Measurements from ENCODE around the gene IQGAP2.

IQGAP2 gene

GRCh38 chr5:76482984-76483383 lies 79.9 kb downstream of the IQGAP2 start:
- no peak for DNase-seq

GRCh38 chr5:76483433-76483832 lies 80.3 kb downstream of the IQGAP2 start:
- DNase-seq = no peak

GRCh38 chr5:76483881-76484280 lies 80.8 kb downstream of the IQGAP2 start:
- DNase-seq = no peak

GRCh38 chr5:76485511-76485910 lies 82.4 kb downstream of the IQGAP2 start:
- DNase-seq = no peak

- DNase-seq = no peak
Observed at GRCh38 chr5:76487386-76487785, 84.3 kb downstream of the IQGAP2 start.

GRCh38 chr5:76487821-76488220 lies 84.7 kb downstream of the IQGAP2 start:
- DNase-seq = no peak

- DNase-seq = no peak
Observed at GRCh38 chr5:76488969-76489368, 85.9 kb downstream of the IQGAP2 start.

GRCh38 chr5:76489877-76490688 lies 87.0 kb downstream of the IQGAP2 start:
- no peak for DNase-seq

GRCh38 chr5:76490960-76491359 lies 87.9 kb downstream of the IQGAP2 start:
- DNase-seq = no peak

- no peak for DNase-seq
Observed at GRCh38 chr5:76492819-76493189, 89.7 kb downstream of the IQGAP2 start.

- no peak for DNase-seq
Observed at GRCh38 chr5:76493190-76493837, 90.2 kb downstream of the IQGAP2 start.

- DNase-seq = no peak
Observed at GRCh38 chr5:76494201-76494600, 91.1 kb downstream of the IQGAP2 start.

GRCh38 chr5:76495870-76496269 lies 92.8 kb downstream of the IQGAP2 start:
- no peak for DNase-seq

- no peak for DNase-seq
Observed at GRCh38 chr5:76497065-76497460, 94.0 kb downstream of the IQGAP2 start.

- DNase-seq = peak; percentile 8 to 20
Observed at GRCh38 chr5:76497986-76498717, 95.1 kb downstream of the IQGAP2 start.

- no peak for DNase-seq
Observed at GRCh38 chr5:76499507-76500161, 96.5 kb downstream of the IQGAP2 start.

- no peak for DNase-seq
Observed at GRCh38 chr5:76500633-76501393, 97.7 kb downstream of the IQGAP2 start.

GRCh38 chr5:76503929-76504328 lies 100.8 kb downstream of the IQGAP2 start:
- no peak for DNase-seq

GRCh38 chr5:76504901-76505564 lies 101.9 kb downstream of the IQGAP2 start:
- no peak for DNase-seq

- no peak for DNase-seq
Observed at GRCh38 chr5:76513476-76513875, 110.4 kb downstream of the IQGAP2 start.

GRCh38 chr5:76514292-76514691 lies 111.2 kb downstream of the IQGAP2 start:
- no peak for DNase-seq

GRCh38 chr5:76514713-76515112 lies 111.6 kb downstream of the IQGAP2 start:
- no peak for DNase-seq

Data from NCI-H526 (cell line).